Naive thymus-derived CD4-positive, alpha-beta T cell (primary cell): ENCODE results near the gene POLR2H. TPM values are rescaled to one million over a fixed set of nuclear protein-coding genes. Genes with fewer than 3 reads are reported as not detected.

Source experiments
- ATAC-seq: fragments of 150-1000 bp; cut with Tn5 transposase; 2 replicates; pipeline ENCODE4 v1.10.0; 2021; ENCODE audit warnings: mild to moderate bottlenecking, moderate library complexity
- CTCF ChIA-PET: fragments of 350-600 bp; sonication (Branson Sonifier 250); formaldehyde crosslinking; loops from one replicate; lab custom pipeline; 2021; ENCODE audit warnings: antibody characterized with exemption; lab: Charles Lee
- POLR2A ChIA-PET: fragments of 350-600 bp; sonication (Branson Sonifier 250); formaldehyde crosslinking; loops from one replicate; lab custom pipeline; 2021; ENCODE audit warnings: antibody characterized with exemption, inconsistent platforms; lab: Charles Lee
- DNase-seq, 9 donors: peaks; one replicate each; pipeline versions ENCODE4 v3.0.0 to v3.0.0-alpha.2; 2020 to 2022; ENCODE audit warnings: mixed read lengths in 1 of 9
- H3K27ac ChIP-seq: one replicate; pipeline ENCODE4 v1.7.0; 2013; ENCODE audit warnings: mild to moderate bottlenecking, low read depth, low read length, moderate library complexity
- H3K27me3 ChIP-seq, 2 donors: one replicate each; pipeline ENCODE4 v1.7.0; 2013; ENCODE audit warnings: low read length in 2 of 2, mild to moderate bottlenecking in 2 of 2, moderate library complexity in 2 of 2; ENCODE audit not compliant: control insufficient read depth in 2 of 2, insufficient read depth in 2 of 2
- H3K36me3 ChIP-seq, 3 experiments: 1 replicate in 2 of 3; 2 replicates in 1 of 3; pipeline ENCODE4 v1.7.0; 2013; ENCODE audit warnings: low read length in 3 of 3, mild to moderate bottlenecking in 3 of 3, moderate library complexity in 1 of 3; ENCODE audit not compliant: insufficient read depth in 3 of 3, control insufficient read depth in 2 of 3
- H3K4me1 ChIP-seq, 2 donors: one replicate each; pipeline ENCODE4 v1.7.0; 2013; ENCODE audit warnings: low read length in 2 of 2, mild to moderate bottlenecking in 2 of 2, moderate library complexity in 1 of 2; ENCODE audit not compliant: control insufficient read depth in 2 of 2, insufficient read depth in 2 of 2
- H3K4me3 ChIP-seq: 2 replicates; pipeline ENCODE4 v1.7.0; 2013; ENCODE audit warnings: mild to moderate bottlenecking, low read length
- H3K9me3 ChIP-seq, 3 experiments: 1 replicate in 2 of 3; 2 replicates in 1 of 3; pipeline ENCODE4 v1.7.0; 2013; ENCODE audit warnings: low read length in 3 of 3; ENCODE audit not compliant: control insufficient read depth in 2 of 3
- H3K27ac Mint-ChIP-seq, 9 donors: one replicate each; pipeline ENCODE4 v1.8.0; 2020 to 2022; ENCODE audit warnings: mixed read lengths in 9 of 9, mild to moderate bottlenecking in 8 of 9, moderate library complexity in 5 of 9, inconsistent platforms in 2 of 9
- H3K27me3 Mint-ChIP-seq, 5 donors: one replicate each; pipeline ENCODE4 v1.8.0; 2021 to 2022; ENCODE audit warnings: mixed read lengths in 5 of 5, mild to moderate bottlenecking in 1 of 5
- H3K36me3 Mint-ChIP-seq, 5 donors: one replicate each; pipeline ENCODE4 v1.8.0; 2020 to 2022; ENCODE audit warnings: mixed read lengths in 5 of 5, mild to moderate bottlenecking in 3 of 5, inconsistent platforms in 1 of 5
- H3K4me1 Mint-ChIP-seq, 7 donors: one replicate each; pipeline ENCODE4 v1.8.0; 2020 to 2022; ENCODE audit warnings: mixed read lengths in 7 of 7, mild to moderate bottlenecking in 3 of 7, inconsistent platforms in 1 of 7
- H3K4me3 Mint-ChIP-seq, 10 donors: one replicate each; pipeline ENCODE4 v1.8.0; 2020 to 2022; ENCODE audit warnings: mild to moderate bottlenecking in 10 of 10, mixed read lengths in 10 of 10, moderate library complexity in 6 of 10, inconsistent platforms in 2 of 10
- H3K9me3 Mint-ChIP-seq, 11 donors: one replicate each; pipeline ENCODE4 v1.8.0; 2020 to 2022; ENCODE audit warnings: mixed read lengths in 11 of 11, mild to moderate bottlenecking in 4 of 11, inconsistent platforms in 1 of 11, moderate library complexity in 1 of 11
- intact Hi-C, 2 donors: fragments of 100-400 bp; cut with micrococcal nuclease; formaldehyde crosslinking; loops; one replicate each; pipeline ENCODE4 v1.15.1; 2023
- polyA plus RNA-seq, 2 donors: library from polyadenylated mRNA; unstranded; fragments of 300-500 nt; fragmentation: Illumina TruSeq; gene quantifications; one replicate each; pipeline ENCODE4 v1.2.3, GENCODE V29; 2021
- total RNA-seq, 6 experiments: library from RNA in 5 of 6; stranded (reverse) in 5 of 6; gene quantifications; 1 replicate in 5 of 6; 2 replicates in 1 of 6; pipeline ENCODE4 v1.2.3 and lab custom pipeline; 2021 to 2026

POLR2H gene
- total and polyA plus RNA-seq, 7 experiments from 2014 or later: 34.9 to 112 (median 60.1) TPM

DNA sequence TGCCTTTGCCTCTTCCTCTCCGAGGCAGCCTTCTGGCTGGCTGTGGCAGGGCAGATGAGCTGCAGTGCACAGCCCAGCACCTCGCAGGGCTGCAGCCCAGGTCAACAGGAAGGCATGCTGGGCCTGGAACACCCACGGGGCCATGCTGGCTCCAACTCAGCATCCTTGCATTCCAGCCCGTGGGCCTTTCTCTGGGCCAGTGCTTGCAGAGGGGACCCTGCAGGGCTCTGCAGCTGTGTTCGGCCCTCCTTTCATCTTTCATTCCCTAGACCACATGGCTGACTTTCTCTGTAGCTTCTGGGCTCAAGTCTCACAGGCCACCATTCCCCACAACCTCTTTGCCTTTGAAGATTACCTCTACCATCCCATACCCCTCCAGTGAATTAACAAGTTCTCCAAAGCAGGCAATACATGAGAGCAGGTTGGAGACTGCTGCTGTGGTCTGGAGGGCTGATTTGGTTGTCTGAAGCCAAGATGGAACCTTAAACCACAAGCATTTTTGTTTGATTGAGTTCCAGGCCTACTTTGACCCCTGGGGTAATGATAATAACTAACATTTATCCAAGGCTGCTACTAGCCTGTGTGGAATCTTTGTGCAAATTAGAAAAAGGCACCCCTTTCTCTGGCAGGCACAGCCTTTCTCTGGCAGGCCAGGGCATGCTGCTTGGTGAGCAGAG is 18.2 kb upstream of the POLR2H start:
- Mint-ChIP-seq H3K4me3 (no peak overlapping the region), H3K27ac (no peak overlapping the region), H3K27me3 (no peaks in the 10 kb centered on the region), H3K4me1 (peaks cover 0 to 19% (median 4%) of the 10 kb centered on the region in 7 donors), H3K9me3 (no peaks in the 10 kb centered on the region), H3K36me3 (peaks cover 0 to 8% (median 0%) of the 10 kb centered on the region in 5 donors)
- DNase-seq (no peak), ATAC-seq (no peak)
- Histone ChIP-seq H3K27ac (no peak overlapping the region), H3K4me1 (no peaks in the 10 kb centered on the region), H3K4me3 (no peak overlapping the region), H3K27me3 (no peaks in the 10 kb centered on the region), H3K36me3 (peaks cover 0 to 24% (median 0%) of the 10 kb centered on the region in 3 experiments), H3K9me3 (no peaks in the 10 kb centered on the region)
- CTCF ChIA-PET: no interaction called here
- POLR2A ChIA-PET: no interaction called here
- intact Hi-C loops: no loop called here

DNA sequence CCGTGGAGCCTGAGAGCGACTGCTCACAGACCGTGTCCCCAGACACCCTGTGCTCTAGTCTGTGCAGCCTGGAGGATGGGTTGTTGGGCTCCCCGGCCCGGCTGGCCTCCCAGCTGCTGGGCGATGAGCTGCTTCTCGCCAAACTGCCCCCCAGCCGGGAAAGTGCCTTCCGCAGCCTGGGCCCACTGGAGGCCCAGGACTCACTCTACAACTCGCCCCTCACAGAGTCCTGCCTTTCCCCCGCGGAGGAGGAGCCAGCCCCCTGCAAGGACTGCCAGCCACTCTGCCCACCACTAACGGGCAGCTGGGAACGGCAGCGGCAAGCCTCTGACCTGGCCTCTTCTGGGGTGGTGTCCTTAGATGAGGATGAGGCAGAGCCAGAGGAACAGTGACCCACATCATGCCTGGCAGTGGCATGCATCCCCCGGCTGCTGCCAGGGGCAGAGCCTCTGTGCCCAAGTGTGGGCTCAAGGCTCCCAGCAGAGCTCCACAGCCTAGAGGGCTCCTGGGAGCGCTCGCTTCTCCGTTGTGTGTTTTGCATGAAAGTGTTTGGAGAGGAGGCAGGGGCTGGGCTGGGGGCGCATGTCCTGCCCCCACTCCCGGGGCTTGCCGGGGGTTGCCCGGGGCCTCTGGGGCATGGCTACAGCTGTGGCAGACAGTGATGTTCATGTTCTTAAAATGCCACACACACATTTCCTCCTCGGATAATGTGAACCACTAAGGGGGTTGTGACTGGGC is 16.8 kb upstream of the POLR2H start:
- H3K36me3 Mint-ChIP-seq: peaks cover 0 to 8% (median 0%) of the 10 kb centered on the region in 5 donors
- DNase-seq (no peak), ATAC-seq (no peak)
- POLR2A ChIA-PET: no interaction called here
- intact Hi-C loops: no loop called here
- H3K4me3 Mint-ChIP-seq: no peak overlapping the region
- H3K27ac Mint-ChIP-seq: no peak overlapping the region
- no peaks in the 10 kb centered on the region for H3K9me3 Mint-ChIP-seq
- no peak overlapping the region for H3K4me3 ChIP-seq
- H3K9me3 ChIP-seq: no peaks in the 10 kb centered on the region
- H3K36me3 ChIP-seq: peaks cover 0 to 24% (median 0%) of the 10 kb centered on the region in 3 experiments
- no peaks in the 10 kb centered on the region for H3K27me3 Mint-ChIP-seq
- H3K4me1 Mint-ChIP-seq: peaks cover 0 to 14% (median 4%) of the 10 kb centered on the region in 7 donors
- no peaks in the 10 kb centered on the region for H3K27me3 ChIP-seq
- CTCF ChIA-PET: no interaction called here
- no peak overlapping the region for H3K27ac ChIP-seq
- no peaks in the 10 kb centered on the region for H3K4me1 ChIP-seq

DNA sequence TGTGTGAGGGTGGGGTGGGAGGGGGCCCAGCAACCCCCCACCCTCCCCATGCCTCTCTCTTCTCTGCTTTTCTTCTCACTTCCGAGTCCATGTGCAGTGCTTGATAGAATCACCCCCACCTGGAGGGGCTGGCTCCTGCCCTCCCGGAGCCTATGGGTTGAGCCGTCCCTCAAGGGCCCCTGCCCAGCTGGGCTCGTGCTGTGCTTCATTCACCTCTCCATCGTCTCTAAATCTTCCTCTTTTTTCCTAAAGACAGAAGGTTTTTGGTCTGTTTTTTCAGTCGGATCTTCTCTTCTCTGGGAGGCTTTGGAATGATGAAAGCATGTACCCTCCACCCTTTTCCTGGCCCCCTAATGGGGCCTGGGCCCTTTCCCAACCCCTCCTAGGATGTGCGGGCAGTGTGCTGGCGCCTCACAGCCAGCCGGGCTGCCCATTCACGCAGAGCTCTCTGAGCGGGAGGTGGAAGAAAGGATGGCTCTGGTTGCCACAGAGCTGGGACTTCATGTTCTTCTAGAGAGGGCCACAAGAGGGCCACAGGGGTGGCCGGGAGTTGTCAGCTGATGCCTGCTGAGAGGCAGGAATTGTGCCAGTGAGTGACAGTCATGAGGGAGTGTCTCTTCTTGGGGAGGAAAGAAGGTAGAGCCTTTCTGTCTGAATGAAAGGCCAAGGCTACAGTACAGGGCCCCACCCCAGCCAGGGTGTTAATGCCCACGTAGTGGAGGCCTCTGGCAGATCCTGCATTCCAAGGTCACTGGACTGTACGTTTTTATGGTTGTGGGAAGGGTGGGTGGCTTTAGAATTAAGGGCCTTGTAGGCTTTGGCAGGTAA is 16.0 kb upstream of the POLR2H start:
- ChIA-PET POLR2A (interaction anchor here (0.5 kb wide), 1 partner anchor 200 kb away, joined by 3 read pairs; no protein-coding TSS in a partner anchor), CTCF (no interaction called here)
- Histone ChIP-seq H3K27ac (no peak overlapping the region), H3K4me3 (no peak overlapping the region), H3K4me1 (no peaks in the 10 kb centered on the region), H3K27me3 (no peaks in the 10 kb centered on the region), H3K36me3 (peaks cover 0 to 24% (median 0%) of the 10 kb centered on the region in 3 experiments), H3K9me3 (no peaks in the 10 kb centered on the region)
- no peaks in the 10 kb centered on the region for H3K9me3 Mint-ChIP-seq
- H3K4me3 Mint-ChIP-seq: no peak overlapping the region
- H3K4me1 Mint-ChIP-seq: peaks cover 0 to 14% (median 4%) of the 10 kb centered on the region in 7 donors
- ATAC-seq: peak; percentile 71
- no peak overlapping the region for H3K27ac Mint-ChIP-seq
- intact Hi-C loops: no loop called here
- no peak for DNase-seq
- peaks cover 0 to 8% (median 0%) of the 10 kb centered on the region in 5 donors for H3K36me3 Mint-ChIP-seq
- H3K27me3 Mint-ChIP-seq: no peaks in the 10 kb centered on the region

DNA sequence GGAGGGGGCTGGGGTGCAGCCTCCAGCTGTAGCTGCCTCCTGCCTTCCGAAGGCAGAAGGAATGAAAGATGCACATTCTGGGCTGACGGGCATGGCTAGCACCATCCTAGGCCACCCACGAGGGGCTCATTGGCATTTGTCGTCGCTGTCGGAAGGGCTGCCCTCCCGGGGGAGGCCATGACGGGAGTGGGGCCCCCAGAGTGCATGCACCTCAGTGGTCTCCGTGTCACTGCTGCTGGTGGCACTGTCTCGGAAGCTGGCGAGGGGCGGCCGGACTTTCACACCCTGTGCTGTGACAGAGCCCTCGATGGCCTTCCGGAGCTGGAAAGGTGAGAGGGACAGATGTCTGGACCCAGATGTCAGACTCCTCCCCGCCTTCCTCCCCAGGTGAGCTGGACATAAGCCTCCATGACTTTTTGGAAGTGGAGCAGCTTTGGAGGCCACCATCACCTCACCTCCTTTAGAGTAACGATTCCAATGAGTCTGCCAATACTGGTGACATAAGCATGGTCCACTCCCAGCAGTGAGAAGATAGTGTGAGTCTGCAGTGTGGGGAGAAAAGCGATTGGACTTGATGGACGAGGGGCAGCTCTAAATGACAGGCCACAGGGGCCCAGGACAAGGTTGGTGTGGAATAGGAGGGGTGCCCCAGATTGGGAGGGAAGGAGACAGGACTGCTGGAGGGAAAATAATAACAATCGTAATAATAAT is 14.9 kb upstream of the POLR2H start:
- no peaks in the 10 kb centered on the region for H3K9me3 Mint-ChIP-seq
- no peaks in the 10 kb centered on the region for H3K27me3 Mint-ChIP-seq
- H3K27ac Mint-ChIP-seq: no peak overlapping the region
- ChIA-PET CTCF (no interaction called here), POLR2A (no interaction called here)
- no peak for ATAC-seq
- peaks cover 0 to 5% (median 0%) of the 10 kb centered on the region in 7 donors for H3K4me1 Mint-ChIP-seq
- Histone ChIP-seq H3K27me3 (no peaks in the 10 kb centered on the region), H3K27ac (no peak overlapping the region), H3K9me3 (no peaks in the 10 kb centered on the region), H3K4me3 (no peak overlapping the region), H3K4me1 (no peaks in the 10 kb centered on the region), H3K36me3 (peaks cover 0 to 24% (median 0%) of the 10 kb centered on the region in 3 experiments)
- peaks cover 0 to 8% (median 0%) of the 10 kb centered on the region in 5 donors for H3K36me3 Mint-ChIP-seq
- no peak for DNase-seq
- H3K4me3 Mint-ChIP-seq: no peak overlapping the region
- intact Hi-C loops: no loop called here

DNA sequence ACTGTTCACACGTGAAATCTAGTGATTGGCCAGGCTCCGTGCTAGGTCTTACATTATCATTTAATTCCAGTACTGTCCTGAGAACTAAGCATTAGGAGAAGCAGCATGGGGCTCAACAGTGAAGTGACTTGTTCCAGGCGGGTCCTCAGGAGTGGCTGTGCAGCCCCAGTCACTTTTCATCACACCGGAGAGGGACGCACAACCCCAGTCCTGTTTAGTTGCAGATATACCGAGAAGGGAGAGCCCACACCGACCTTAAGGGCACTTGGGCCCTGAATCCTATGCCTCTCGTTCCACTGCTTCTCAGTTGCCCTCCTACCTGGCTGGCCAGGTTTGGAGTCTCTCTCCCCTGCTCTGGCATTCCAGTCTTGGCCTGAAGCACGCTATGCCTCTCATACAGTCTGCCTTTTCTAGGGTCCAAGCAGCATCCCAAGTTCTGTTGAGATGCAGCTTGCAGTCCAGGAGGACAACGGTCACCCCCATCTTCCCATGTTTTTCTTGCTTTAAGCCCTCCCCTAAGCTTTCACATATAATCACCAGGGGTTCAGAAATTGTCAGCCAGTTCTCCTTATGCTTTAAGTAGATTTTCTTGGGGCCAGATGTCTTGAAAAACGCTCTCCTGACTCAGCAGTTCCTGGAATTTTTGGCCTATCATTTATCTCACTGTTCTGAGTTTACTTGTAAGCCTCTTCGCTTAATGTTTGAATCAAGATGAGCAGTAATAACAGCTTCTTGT is 14.0 kb upstream of the POLR2H start:
- Mint-ChIP-seq H3K4me1 (peaks cover 0 to 5% (median 0%) of the 10 kb centered on the region in 7 donors), H3K36me3 (peaks cover 0 to 8% (median 0%) of the 10 kb centered on the region in 5 donors), H3K9me3 (no peaks in the 10 kb centered on the region), H3K27me3 (no peaks in the 10 kb centered on the region), H3K27ac (peak overlapping the region in 1 of 9 donors; percentile 36), H3K4me3 (no peak overlapping the region)
- POLR2A ChIA-PET: no interaction called here
- Histone ChIP-seq H3K27me3 (no peaks in the 10 kb centered on the region), H3K4me1 (no peaks in the 10 kb centered on the region), H3K27ac (no peak overlapping the region), H3K4me3 (no peak overlapping the region), H3K9me3 (no peaks in the 10 kb centered on the region), H3K36me3 (peaks cover 0 to 19% (median 0%) of the 10 kb centered on the region in 3 experiments)
- intact Hi-C loops: no loop called here
- CTCF ChIA-PET: interaction anchor here (1.5 kb wide), 1 partner anchor 167 kb away, joined by 5 read pairs; no protein-coding TSS in a partner anchor
- DNase-seq (no peak), ATAC-seq (no peak)
